Skeletal muscle satellite cell (primary cell): ENCODE results near the gene MXI1.

ENCODE experiments used
- H3K27me3 ChIP-seq: 2 replicates; pipeline ENCODE4 v1.7.0; 2013; ENCODE audit warnings: low read length; ENCODE audit not compliant: control insufficient read depth, insufficient read depth
- H3K36me3 ChIP-seq: 2 replicates; pipeline ENCODE4 v1.7.0; 2013; ENCODE audit warnings: mild to moderate bottlenecking, control low read depth, low read length; ENCODE audit not compliant: insufficient read depth
- H3K4me1 ChIP-seq: 2 replicates; pipeline ENCODE4 v1.7.0; 2013; ENCODE audit warnings: low read length; ENCODE audit not compliant: control insufficient read depth, insufficient read depth
- H3K4me2 ChIP-seq: 2 replicates; pipeline ENCODE4 v1.7.0; 2013; ENCODE audit warnings: mild to moderate bottlenecking, low read length
- H3K4me3 ChIP-seq: 2 replicates; pipeline ENCODE4 v1.7.0; 2013; ENCODE audit warnings: low read length
- H3K9ac ChIP-seq: 2 replicates; pipeline ENCODE4 v1.7.0; 2013; ENCODE audit warnings: mild to moderate bottlenecking, low read depth, low read length, moderate library complexity
- H3K9me3 ChIP-seq: replicated peaks from 2 replicates; pipeline ENCODE4 v1.7.0; 2013; ENCODE audit warnings: mild to moderate bottlenecking, control low read depth, low read length

Gene MXI1

DNA sequence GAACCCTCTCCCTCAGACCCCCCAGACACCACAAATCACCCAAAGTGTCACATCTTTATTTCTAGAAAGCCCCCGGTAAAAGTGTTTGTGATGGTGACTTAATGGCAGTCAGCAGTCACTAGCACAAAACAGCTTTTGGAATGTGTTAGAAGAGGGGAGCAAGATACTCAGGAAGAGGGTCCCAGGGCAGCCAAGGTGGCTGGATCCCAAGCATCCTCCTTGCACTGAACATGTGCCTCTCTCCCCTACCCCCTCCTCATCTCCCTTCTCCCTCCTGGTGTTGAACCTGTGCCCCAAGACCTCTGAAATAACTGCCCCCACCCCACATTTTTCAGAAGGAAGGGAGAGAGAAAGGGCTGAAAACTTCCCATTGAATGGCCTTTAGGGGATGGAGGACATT lies 37.8 kb upstream of the MXI1 start:
- no peak overlapping the region for H3K9ac ChIP-seq
- H3K9me3 ChIP-seq, result no peaks in the 10 kb centered on the region
- peaks cover 60% of the 10 kb centered on the region for H3K27me3 ChIP-seq
- no peak overlapping the region for H3K4me2 ChIP-seq
- no peaks in the 10 kb centered on the region for H3K4me1 ChIP-seq
- H3K4me3 ChIP-seq, result no peak overlapping the region
- H3K36me3 ChIP-seq, result no peaks in the 10 kb centered on the region

DNA sequence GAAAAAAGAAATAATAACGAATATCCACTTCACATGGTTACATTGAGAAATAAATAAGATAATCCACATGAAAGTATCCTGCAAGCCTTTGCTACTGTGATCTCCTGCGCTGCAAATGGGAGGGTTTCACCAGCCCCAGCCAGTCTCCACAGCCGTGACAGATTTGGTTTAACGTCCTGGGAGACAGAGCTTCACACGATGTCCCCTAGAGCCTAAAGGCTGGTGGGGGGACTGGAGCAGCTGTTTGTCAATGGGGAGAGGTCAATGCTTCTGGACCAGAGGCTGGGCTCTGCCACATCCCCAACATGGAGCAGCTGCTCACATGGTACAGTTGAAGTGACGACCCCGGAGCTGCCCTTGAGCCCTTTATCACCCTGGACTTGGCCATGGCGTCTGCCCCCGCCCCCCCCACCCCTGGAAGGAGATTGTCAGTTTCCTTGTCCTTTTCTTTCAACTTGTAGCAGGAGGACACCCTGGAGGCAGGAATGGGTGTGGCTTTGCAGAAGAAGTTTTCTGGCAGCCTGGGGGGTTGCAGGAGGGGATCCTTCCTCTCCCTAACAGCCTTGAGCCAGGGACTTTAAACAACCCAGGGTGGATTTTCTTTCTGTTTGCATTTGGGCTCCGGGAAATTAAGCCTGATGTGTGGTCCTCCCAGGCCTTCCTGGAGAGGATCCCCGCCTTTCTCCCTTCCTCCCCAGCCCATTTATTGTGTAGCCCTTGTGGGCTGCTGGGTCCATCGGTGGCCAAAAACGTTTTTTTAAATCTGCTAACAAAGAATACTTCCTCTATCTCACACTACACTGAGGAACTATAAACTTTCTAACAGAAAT lies 37.0 kb upstream of the MXI1 start:
- no peaks in the 10 kb centered on the region for H3K36me3 ChIP-seq
- H3K4me2 ChIP-seq, result no peak overlapping the region
- no peaks in the 10 kb centered on the region for H3K4me1 ChIP-seq
- no peaks in the 10 kb centered on the region for H3K9me3 ChIP-seq
- H3K9ac ChIP-seq, result no peak overlapping the region
- peaks cover 57% of the 10 kb centered on the region for H3K27me3 ChIP-seq
- no peak overlapping the region for H3K4me3 ChIP-seq

DNA sequence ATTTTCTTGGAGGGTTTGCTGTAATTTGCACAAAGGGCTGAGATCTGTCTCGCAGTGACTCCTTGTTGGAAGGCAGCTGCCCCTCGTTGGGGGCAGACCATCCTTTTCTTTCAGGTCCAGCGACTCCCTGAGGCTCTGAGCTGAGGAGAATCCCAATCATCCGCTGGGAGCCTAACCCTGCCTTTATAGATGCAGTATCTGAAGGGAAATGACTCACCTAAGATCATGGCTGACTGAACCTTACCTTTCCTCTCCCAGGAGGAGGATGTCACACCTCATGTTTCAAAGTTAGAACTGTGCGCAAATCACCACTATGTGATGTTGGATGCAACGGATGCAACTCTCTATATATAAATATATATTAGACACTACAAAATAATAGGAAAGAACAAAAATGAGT lies 36.4 kb upstream of the MXI1 start:
- Histone ChIP-seq H3K27me3 (peaks cover 58% of the 10 kb centered on the region), H3K9ac (no peak overlapping the region), H3K4me1 (no peaks in the 10 kb centered on the region), H3K36me3 (no peaks in the 10 kb centered on the region), H3K9me3 (no peaks in the 10 kb centered on the region), H3K4me2 (no peak overlapping the region), H3K4me3 (no peak overlapping the region)

DNA sequence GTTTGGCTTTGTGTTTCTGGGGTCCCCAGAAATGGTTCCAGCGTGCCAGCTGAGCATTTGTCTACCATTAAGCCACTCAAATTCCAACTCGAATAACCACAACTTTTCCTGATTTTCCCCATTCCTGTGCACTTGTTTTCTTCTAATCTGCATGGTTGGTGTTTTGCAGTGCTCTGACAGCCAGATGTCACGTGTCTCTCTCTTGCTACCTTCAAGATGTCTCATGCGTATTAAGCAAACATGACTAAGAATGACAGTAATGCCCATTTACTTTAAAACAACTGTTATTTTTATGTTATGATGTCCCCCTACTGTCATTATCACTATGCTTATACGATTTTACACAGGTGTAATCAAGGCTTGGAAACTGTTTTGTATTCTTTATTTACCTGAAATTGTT lies 35.2 kb upstream of the MXI1 start:
- no peak overlapping the region for H3K4me3 ChIP-seq
- no peak overlapping the region for H3K4me2 ChIP-seq
- H3K9me3 ChIP-seq, result no peaks in the 10 kb centered on the region
- no peaks in the 10 kb centered on the region for H3K4me1 ChIP-seq
- H3K9ac ChIP-seq, result no peak overlapping the region
- no peaks in the 10 kb centered on the region for H3K36me3 ChIP-seq
- H3K27me3 ChIP-seq, result peaks cover 57% of the 10 kb centered on the region

DNA sequence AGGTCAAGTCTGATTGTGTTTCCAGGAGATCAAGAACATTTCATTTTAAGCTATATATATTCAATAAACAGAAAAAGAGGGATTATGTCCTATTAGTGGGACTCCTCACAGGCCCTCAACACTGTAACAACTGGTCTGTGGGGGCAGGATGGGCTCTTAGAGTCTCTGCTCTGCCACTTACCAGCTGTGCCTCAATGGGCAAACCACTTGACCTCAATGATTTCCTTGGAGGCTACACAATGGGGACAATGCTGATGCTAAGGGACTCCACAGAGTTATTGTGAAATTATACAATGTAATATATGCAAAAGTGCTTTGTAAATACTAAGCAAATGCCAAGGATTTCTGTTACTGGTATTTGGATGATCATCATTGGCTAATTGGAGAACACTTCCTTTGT lies 33.2 kb upstream of the MXI1 start:
- Histone ChIP-seq H3K4me3 (no peak overlapping the region), H3K9me3 (no peaks in the 10 kb centered on the region), H3K36me3 (no peaks in the 10 kb centered on the region), H3K9ac (no peak overlapping the region), H3K4me1 (no peaks in the 10 kb centered on the region), H3K4me2 (no peak overlapping the region), H3K27me3 (peaks cover 38% of the 10 kb centered on the region)

DNA sequence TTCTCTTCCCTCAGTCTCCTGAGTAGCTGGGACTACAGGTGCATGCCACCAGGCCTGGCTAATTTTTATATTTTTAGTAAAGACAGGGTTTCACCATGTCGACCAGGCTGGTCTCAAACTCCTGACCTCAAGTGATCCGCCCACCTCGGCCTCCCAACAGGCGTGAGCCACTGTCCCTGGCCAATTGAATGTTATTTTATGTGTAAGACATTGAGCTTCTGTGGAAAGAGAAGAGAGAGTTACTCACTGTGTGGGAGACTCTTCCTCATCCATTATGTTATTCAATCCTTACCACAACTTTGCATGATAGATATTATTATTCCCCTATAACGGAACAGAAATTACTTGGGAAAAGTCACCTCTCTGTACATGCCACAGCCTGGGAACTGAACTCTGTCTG lies 32.6 kb upstream of the MXI1 start:
- Histone ChIP-seq H3K9me3 (no peaks in the 10 kb centered on the region), H3K36me3 (no peaks in the 10 kb centered on the region), H3K27me3 (peaks cover 32% of the 10 kb centered on the region), H3K4me2 (no peak overlapping the region), H3K4me1 (no peaks in the 10 kb centered on the region), H3K4me3 (no peak overlapping the region), H3K9ac (no peak overlapping the region)

DNA sequence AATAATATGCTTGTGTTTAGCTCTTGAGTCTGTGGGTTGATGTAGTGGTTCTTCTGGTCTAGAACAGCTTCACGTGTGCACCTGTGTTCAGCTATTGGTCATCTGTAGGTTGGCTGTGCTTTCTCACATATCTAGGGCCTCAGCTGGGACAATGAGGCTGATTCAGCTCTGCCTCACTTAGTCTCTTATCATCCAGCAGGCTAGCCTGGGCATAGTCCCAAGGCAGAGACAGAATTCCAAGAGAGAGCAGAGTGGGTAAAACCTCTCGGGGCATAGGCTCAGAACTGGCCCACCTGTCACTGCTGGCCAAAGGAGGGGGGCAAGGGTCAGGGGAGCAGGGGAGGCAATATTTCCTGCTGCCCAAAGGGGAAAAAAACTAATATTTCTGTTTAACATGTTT lies 32.0 kb upstream of the MXI1 start:
- Histone ChIP-seq H3K9me3 (no peaks in the 10 kb centered on the region), H3K4me3 (no peak overlapping the region), H3K36me3 (no peaks in the 10 kb centered on the region), H3K4me2 (no peak overlapping the region), H3K9ac (no peak overlapping the region), H3K4me1 (no peaks in the 10 kb centered on the region), H3K27me3 (peaks cover 28% of the 10 kb centered on the region)

DNA sequence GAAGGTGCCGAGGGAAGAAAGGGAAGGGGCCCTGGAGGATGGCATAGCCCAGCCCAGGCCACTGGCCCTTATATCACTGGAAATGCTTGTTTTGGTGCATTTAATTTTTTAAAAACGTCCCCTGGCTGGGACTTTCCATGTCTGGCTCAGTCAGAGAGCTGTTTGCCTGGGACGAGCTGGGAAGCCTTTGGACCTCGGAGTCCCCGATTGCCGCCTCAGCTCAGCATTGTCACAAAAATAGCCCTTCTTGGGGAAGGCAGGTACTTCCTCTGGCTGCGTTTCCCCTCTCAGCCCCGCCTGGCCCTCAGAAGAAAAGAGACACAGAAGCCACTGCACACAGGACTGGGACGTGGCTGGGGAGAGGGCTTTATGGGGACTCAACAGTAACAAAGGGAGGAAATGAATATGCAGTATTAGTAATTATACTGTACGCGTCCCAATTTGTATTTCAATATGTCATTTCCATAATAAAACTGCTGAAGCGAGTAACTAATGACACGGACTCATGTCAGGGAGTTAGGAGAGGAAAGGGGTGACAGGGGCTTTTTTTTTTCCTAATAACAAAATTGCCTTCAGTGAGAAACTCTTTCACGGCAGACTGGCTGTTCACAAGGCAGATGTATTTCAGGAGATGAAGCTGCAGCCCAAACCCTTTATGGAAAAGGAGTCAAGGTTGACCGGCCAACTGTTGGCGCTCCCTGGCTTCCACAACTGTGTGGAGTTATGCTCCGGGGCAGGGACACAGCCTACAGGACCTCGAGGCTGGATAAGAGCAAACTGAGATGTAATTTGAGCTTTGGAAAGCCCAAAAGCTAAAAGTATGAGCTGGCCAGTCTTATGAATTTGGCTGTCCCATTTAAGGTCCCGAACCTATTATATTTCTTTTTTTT lies 31.0 kb upstream of the MXI1 start:
- H3K4me1 ChIP-seq, result no peaks in the 10 kb centered on the region
- H3K4me2 ChIP-seq, result no peak overlapping the region
- H3K36me3 ChIP-seq, result no peaks in the 10 kb centered on the region
- no peak overlapping the region for H3K4me3 ChIP-seq
- no peak overlapping the region for H3K9ac ChIP-seq
- H3K27me3 ChIP-seq, result peaks cover 28% of the 10 kb centered on the region
- H3K9me3 ChIP-seq, result no peaks in the 10 kb centered on the region

DNA sequence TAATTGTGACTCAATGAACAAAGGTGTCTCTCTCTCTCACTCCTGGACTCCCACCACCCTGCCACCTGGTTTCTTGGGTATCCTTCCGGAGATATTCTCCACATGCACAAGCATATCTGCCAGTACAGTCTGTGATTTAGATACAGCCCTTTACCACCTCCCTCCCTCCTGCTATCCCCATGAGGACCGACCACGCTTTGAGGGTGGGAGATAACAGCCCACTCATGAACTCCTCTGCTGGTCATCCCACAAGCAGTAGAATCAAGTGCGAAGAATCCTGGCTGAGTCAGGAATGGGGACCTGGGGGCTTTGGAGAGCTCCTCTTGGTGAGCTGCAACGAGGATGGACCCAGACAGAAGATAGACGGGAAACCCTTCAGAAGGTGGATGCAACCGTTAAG lies 28.2 kb upstream of the MXI1 start:
- no peak overlapping the region for H3K4me2 ChIP-seq
- H3K9me3 ChIP-seq, result no peaks in the 10 kb centered on the region
- no peak overlapping the region for H3K4me3 ChIP-seq
- H3K9ac ChIP-seq, result no peak overlapping the region
- H3K36me3 ChIP-seq, result no peaks in the 10 kb centered on the region
- H3K27me3 ChIP-seq, result peaks cover 25% of the 10 kb centered on the region
- no peaks in the 10 kb centered on the region for H3K4me1 ChIP-seq

DNA sequence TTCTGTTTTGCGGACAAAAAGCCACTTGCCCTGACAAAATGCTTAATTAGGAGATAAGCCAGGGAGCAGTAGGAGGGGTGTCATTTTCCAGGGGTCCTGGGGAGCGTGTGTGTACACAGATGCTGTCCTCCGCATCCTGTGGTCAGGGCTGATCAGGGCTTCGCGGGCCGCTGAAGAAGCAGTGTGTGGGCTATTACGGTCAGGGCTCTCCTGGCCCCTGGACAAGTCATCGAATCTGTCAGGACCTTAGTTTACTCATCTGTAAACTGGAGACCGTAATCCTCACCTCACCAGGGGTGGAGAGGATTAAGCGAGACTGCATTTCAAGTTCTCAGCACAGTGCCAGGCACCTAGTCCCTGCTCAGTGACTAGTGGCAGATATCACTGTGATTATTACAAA lies 26.0 kb upstream of the MXI1 start:
- H3K4me2 ChIP-seq, result no peak overlapping the region

DNA sequence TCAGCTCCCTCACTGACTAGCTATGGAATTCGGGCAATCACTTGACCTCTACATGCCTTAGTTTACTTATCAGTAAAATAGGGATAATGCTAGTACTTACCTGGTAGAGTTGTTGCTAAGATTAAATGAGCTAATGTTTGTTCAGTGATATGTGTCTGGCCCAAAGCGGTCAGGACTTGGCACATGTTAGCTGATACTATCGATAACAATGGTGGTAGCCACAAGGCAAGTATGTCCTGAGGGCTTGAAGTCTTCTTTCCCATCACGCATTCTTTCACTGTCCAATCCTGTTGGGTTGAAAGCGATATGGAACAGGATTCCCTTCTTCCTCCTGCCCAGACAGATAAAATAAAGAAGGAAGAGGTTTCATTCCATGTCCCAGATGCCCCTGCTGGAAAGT lies 25.5 kb upstream of the MXI1 start:
- Histone ChIP-seq H3K9ac (no peak overlapping the region), H3K4me3 (no peak overlapping the region), H3K27me3 (peaks cover 11% of the 10 kb centered on the region), H3K9me3 (no peaks in the 10 kb centered on the region), H3K4me1 (no peaks in the 10 kb centered on the region), H3K4me2 (no peak overlapping the region), H3K36me3 (no peaks in the 10 kb centered on the region)

More for the DNA sequence above, 26.0 kb upstream of the MXI1 start:
- no peaks in the 10 kb centered on the region for H3K4me1 ChIP-seq
- no peaks in the 10 kb centered on the region for H3K9me3 ChIP-seq
- H3K4me3 ChIP-seq, result no peak overlapping the region
- H3K36me3 ChIP-seq, result no peaks in the 10 kb centered on the region
- peaks cover 14% of the 10 kb centered on the region for H3K27me3 ChIP-seq
- no peak overlapping the region for H3K9ac ChIP-seq
